Neural cell (in vitro differentiated cells): ENCODE data around the gene ANXA6. TPM values are rescaled to one million over a fixed set of nuclear protein-coding genes. Genes with fewer than 3 reads are reported as not detected.

Source experiments
- H2AFZ ChIP-seq: fragments of 200-600, 300-800 bp; sonication (generic), shearing (Covaris generic); 2 replicates; pipeline ENCODE4 v1.6.0; 2014; ENCODE audit warnings: low read depth, mild to moderate bottlenecking, antibody characterized with exemption, low read length, moderate library complexity
- H3F3A ChIP-seq: fragments of 200-600 bp; shearing (Covaris generic); 2 replicates; pipeline ENCODE4 v1.6.1; 2016; ENCODE audit warnings: mild to moderate bottlenecking, moderate library complexity, mixed read lengths, antibody characterized with exemption, low read length; ENCODE audit not compliant: insufficient read depth, poor library complexity, severe bottlenecking
- H3K27ac ChIP-seq: fragments of 200-600, 300-800 bp; sonication (generic), shearing (Covaris generic); 2 replicates; pipeline ENCODE4 v1.5.1; 2014; ENCODE audit warnings: mild to moderate bottlenecking, low read length, moderate library complexity
- H3K27me3 ChIP-seq: fragments of 300-800, 200-600 bp; sonication (generic), shearing (Covaris generic); 2 replicates; pipeline ENCODE4 v1.6.0; 2014; ENCODE audit warnings: mild to moderate bottlenecking, low read depth, low read length, moderate library complexity; ENCODE audit not compliant: insufficient read depth
- H3K36me3 ChIP-seq: fragments of 300-800, 200-600 bp; sonication (generic), shearing (Covaris generic); 2 replicates; pipeline ENCODE4 v1.5.1; 2014; ENCODE audit warnings: mild to moderate bottlenecking, antibody characterized with exemption, low read length, moderate library complexity; ENCODE audit not compliant: insufficient read depth
- H3K4me2 ChIP-seq: fragments of 300-800, 200-600 bp; sonication (generic), shearing (Covaris generic); 2 replicates; pipeline ENCODE4 v1.6.0; 2014; ENCODE audit warnings: mild to moderate bottlenecking, low read length
- H3K4me3 ChIP-seq: fragments of 300-800, 200-600 bp; sonication (generic), shearing (Covaris generic); 2 replicates; pipeline ENCODE4 v1.5.1; 2014; ENCODE audit warnings: mild to moderate bottlenecking, low read length, moderate library complexity
- H3K79me2 ChIP-seq: fragments of 200-600 bp; shearing (Covaris generic); replicated peaks from 2 replicates; pipeline ENCODE4 v1.6.0; 2014; ENCODE audit warnings: mild to moderate bottlenecking, low read length, moderate library complexity; ENCODE audit not compliant: insufficient read depth
- H3K9ac ChIP-seq: fragments of 300-800, 200-600 bp; sonication (generic), shearing (Covaris generic); 2 replicates; pipeline ENCODE4 v1.6.1; 2016; ENCODE audit warnings: mild to moderate bottlenecking, low read length, mixed read lengths
- H3K9me2 ChIP-seq: fragments of 200-600 bp; shearing (Covaris generic); 2 replicates; pipeline ENCODE4 v1.6.1; 2016; ENCODE audit warnings: mild to moderate bottlenecking, low read length, mixed read lengths; ENCODE audit not compliant: insufficient read depth
- H3K9me3 ChIP-seq: fragments of 200-600, 300-800 bp; sonication (generic), shearing (Covaris generic); 2 replicates; pipeline ENCODE4 v1.6.1; 2016; ENCODE audit warnings: mild to moderate bottlenecking, mixed run types, low read length, moderate library complexity, mixed read lengths
- H4K20me1 ChIP-seq: fragments of 200-600 bp; shearing (Covaris generic); 2 replicates; pipeline ENCODE4 v1.6.1; 2016; ENCODE audit warnings: mild to moderate bottlenecking, mixed run types; ENCODE audit not compliant: insufficient read depth
- CTCF ChIP-seq: fragments of 450-650 bp; IDR thresholded peaks from 2 replicates; pipeline ENCODE4 v1.5.1; 2014; ENCODE audit warnings: antibody characterized with exemption, mild to moderate bottlenecking, moderate library complexity; ENCODE audit not compliant: poor library complexity, severe bottlenecking
- EP300 ChIP-seq: fragments of 450-650 bp; conservative IDR thresholded peaks from 2 replicates; pipeline ENCODE4 v1.6.1; 2014; ENCODE audit warnings: antibody characterized with exemption, mild to moderate bottlenecking, moderate library complexity; ENCODE audit not compliant: poor library complexity, severe bottlenecking
- EZH2 ChIP-seq: fragments of 200-600, 300-800 bp; shearing (Covaris generic), sonication (generic); IDR thresholded peaks from 2 replicates; pipeline ENCODE4 v1.6.1; 2014; ENCODE audit warnings: antibody characterized with exemption, low read length, borderline replicate concordance, mild to moderate bottlenecking; ENCODE audit not compliant: insufficient read depth, poor library complexity, severe bottlenecking
- MXI1 ChIP-seq: fragments of 450-650 bp; conservative IDR thresholded peaks from 2 replicates; pipeline ENCODE4 v1.6.1; 2014; ENCODE audit warnings: antibody characterized with exemption, mild to moderate bottlenecking; ENCODE audit not compliant: poor library complexity, severe bottlenecking
- POLR2AphosphoS5 ChIP-seq: IDR thresholded peaks from 2 replicates; pipeline ENCODE4 v1.6.1; 2012
- RAD21 ChIP-seq: fragments of 450-650 bp; conservative IDR thresholded peaks from 2 replicates; pipeline ENCODE4 v1.6.1; 2014; ENCODE audit warnings: antibody characterized with exemption, mild to moderate bottlenecking, moderate library complexity
- REST ChIP-seq: IDR thresholded peaks from 2 replicates; pipeline ENCODE4 v1.6.1; 2012; ENCODE audit warnings: borderline replicate concordance
- SMC3 ChIP-seq: fragments of 450-650 bp; conservative IDR thresholded peaks from 2 replicates; pipeline ENCODE4 v1.6.1; 2014; ENCODE audit warnings: antibody characterized with exemption, mild to moderate bottlenecking, moderate library complexity; ENCODE audit not compliant: poor library complexity
- TAF1 ChIP-seq: IDR thresholded peaks from 2 replicates; pipeline ENCODE4 v1.6.1; 2012; ENCODE audit warnings: low read depth
- polyA plus RNA-seq: library from polyadenylated mRNA; depleted of rRNA; stranded (reverse); fragments of >200 nt; gene quantifications from 2 replicates; pipeline ENCODE4 v1.2.3, GENCODE V29; 2014

The ANXA6 gene
- polyA plus RNA-seq, 1 donor from 2014 or later: 27.5 TPM

- H3K36me3 ChIP-seq: no peaks in the 10 kb centered on the region
- H4K20me1 ChIP-seq: no peaks in the 10 kb centered on the region
- H3K9me3 ChIP-seq: no peaks in the 10 kb centered on the region
- no peak overlapping the region for H3K9ac ChIP-seq
- no peak overlapping the region for H2AFZ ChIP-seq
- H3K27me3 ChIP-seq: no peaks in the 10 kb centered on the region
- no peaks in the 10 kb centered on the region for H3K9me2 ChIP-seq
- H3K27ac ChIP-seq: no peak overlapping the region
- H3K4me2 ChIP-seq: no peak overlapping the region
- H3F3A ChIP-seq: no peaks in the 10 kb centered on the region
- no peak overlapping the region for H3K4me3 ChIP-seq
- no peak for TF ChIP-seq RAD21
- no peak for TF ChIP-seq EZH2
- no peak for TF ChIP-seq EP300
- TF ChIP-seq SMC3: no peak
- no peak for TF ChIP-seq POLR2AphosphoS5
- TF ChIP-seq MXI1: no peak
- TF ChIP-seq TAF1: no peak
- TF ChIP-seq CTCF: no peak
- H3K79me2 ChIP-seq: no peaks in the 10 kb centered on the region
Observed at GRCh38 chr5:151182976-151183375, 25.4 kb upstream of the ANXA6 start.

GRCh38 chr5:151182524-151182900, 24.9 kb upstream of the ANXA6 start:
- no peak overlapping the region for H3K27ac ChIP-seq
- H3F3A ChIP-seq: no peaks in the 10 kb centered on the region
- H2AFZ ChIP-seq: no peak overlapping the region
- TF ChIP-seq REST: no peak
- TF ChIP-seq MXI1: no peak
- no peak for TF ChIP-seq CTCF
- TF ChIP-seq TAF1: no peak
- no peak for TF ChIP-seq SMC3
- no peak for TF ChIP-seq RAD21
- no peak for TF ChIP-seq EZH2
- no peak for TF ChIP-seq POLR2AphosphoS5
- no peak for TF ChIP-seq EP300
- no peaks in the 10 kb centered on the region for H3K9me2 ChIP-seq
- H3K9me3 ChIP-seq: no peaks in the 10 kb centered on the region
- H3K27me3 ChIP-seq: no peaks in the 10 kb centered on the region
- no peak overlapping the region for H3K4me2 ChIP-seq
- H4K20me1 ChIP-seq: no peaks in the 10 kb centered on the region
- no peaks in the 10 kb centered on the region for H3K79me2 ChIP-seq
- no peak overlapping the region for H3K4me3 ChIP-seq
- H3K9ac ChIP-seq: no peak overlapping the region
- H3K36me3 ChIP-seq: no peaks in the 10 kb centered on the region
